K562 (cell line): ENCODE data around the gene HERPUD2. TPM values are rescaled to one million over a fixed set of nuclear protein-coding genes. Genes with fewer than 3 reads are reported as not detected.

ENCODE experiments used
- ATAC-seq: fragments of 200-7000 bp; cut with Tn5 transposase; 3 replicates; pipeline ENCODE4 v1.9.1; 2020; ENCODE audit warnings: moderate library complexity
- BruUV-seq: library from RNA; stranded (reverse); fragments of 400-500 nt; replicated peaks from 2 replicates; lab custom pipeline; 2021; lab: Mats Ljungman, UMichigan
- CTCF ChIA-PET: fragments of 300-600 bp; formaldehyde crosslinking; extraction: SDS; loops from one replicate; lab custom pipeline; 2021; ENCODE audit warnings: low intra/inter-chr PET ratio; lab: Yijun Ruan, JAX
- POLR2A ChIA-PET: fragments of 300-600, 350-650 bp; sonication (Branson Sonifier 250); formaldehyde crosslinking; extraction: SDS; loops from one replicate; lab custom pipeline; 2021; ENCODE audit warnings: antibody characterized with exemption, inconsistent platforms; lab: Yijun Ruan, JAX
- DNase-seq, 4 experiments: peaks; one replicate each; pipeline versions ENCODE4 v3.0.0 to v3.0.0-alpha.2; 2011 to 2018; ENCODE audit warnings: low spot score in 3 of 4, mixed read lengths in 3 of 4; ENCODE audit errors: extremely low read depth in 1 of 4
- FAIRE-seq: peaks from 2 replicates; lab custom pipeline; 2011; peaks lifted over from hg19 to GRCh38; lab: Jason Lieb, UNC
- H2AFZ ChIP-seq: 2 replicates; pipeline ENCODE4 v1.6.0; 2011; ENCODE audit warnings: low read depth, low read length, control low read depth, inconsistent platforms
- H3K27ac ChIP-seq: fragments of 200-600 bp; 3 replicates; pipeline ENCODE4 v1.8.0; 2011; ENCODE audit warnings: low read depth, mild to moderate bottlenecking, control low read depth, inconsistent platforms, low read length, moderate library complexity, mixed read lengths; ENCODE audit errors: extremely low read depth
- H3K27me3 ChIP-seq, 2 experiments: fragments of 300-600 bp in 1 of 2; 2 replicates in 1 of 2; 3 replicates in 1 of 2; pipeline versions ENCODE4 v1.6.0 to v1.8.0; 2011; ENCODE audit warnings: inconsistent platforms in 2 of 2, low read length in 2 of 2, mild to moderate bottlenecking in 1 of 2, mixed read lengths in 1 of 2, moderate library complexity in 1 of 2; ENCODE audit not compliant: control insufficient read depth in 2 of 2, insufficient read depth in 2 of 2
- H3K36me3 ChIP-seq: fragments of 300-600 bp; 3 replicates; pipeline ENCODE4 v1.8.0; 2011; ENCODE audit warnings: mild to moderate bottlenecking, low read length, inconsistent platforms; ENCODE audit not compliant: control insufficient read depth, insufficient read depth
- H3K4me1 ChIP-seq, 2 experiments: fragments of 200-600 bp in 1 of 2; replicated peaks in 1 of 2; 2 replicates in 1 of 2; 3 replicates in 1 of 2; pipeline versions ENCODE4 v1.5.1 to v1.8.0; 2011; ENCODE audit warnings: inconsistent platforms in 2 of 2, low read length in 2 of 2, mild to moderate bottlenecking in 1 of 2, mixed read lengths in 1 of 2, moderate library complexity in 1 of 2; ENCODE audit not compliant: control insufficient read depth in 2 of 2, insufficient read depth in 2 of 2
- H3K4me2 ChIP-seq: 2 replicates; pipeline ENCODE4 v1.6.1; 2011; ENCODE audit warnings: low read length, control low read depth, inconsistent platforms, mixed read lengths; ENCODE audit not compliant: insufficient read depth
- H3K4me3 ChIP-seq: fragments of 200-600 bp; sonication (generic), shearing (Covaris generic); 2 replicates; pipeline ENCODE4 v1.5.1; 2016; ENCODE audit warnings: control low read depth, inconsistent platforms
- H3K79me2 ChIP-seq: fragments of 200-600 bp; 3 replicates; pipeline ENCODE4 v1.8.0; 2011; ENCODE audit warnings: low read length, inconsistent platforms; ENCODE audit not compliant: control insufficient read depth, insufficient read depth
- H3K9ac ChIP-seq, 2 experiments: 2 replicates each; pipeline versions ENCODE4 v1.6.0 to v1.6.1; 2011; ENCODE audit warnings: low read depth in 2 of 2, low read length in 2 of 2, control low read depth in 1 of 2, inconsistent platforms in 1 of 2, mild to moderate bottlenecking in 1 of 2, mixed read lengths in 1 of 2; ENCODE audit not compliant: insufficient read depth in 1 of 2
- H3K9me1 ChIP-seq: one replicate; pipeline ENCODE4 v1.6.0; 2011; ENCODE audit warnings: inconsistent platforms, mild to moderate bottlenecking, low read length, moderate library complexity; ENCODE audit not compliant: control insufficient read depth, insufficient read depth
- H3K9me3 ChIP-seq: replicated peaks from 2 replicates; pipeline ENCODE4 v1.5.1; 2011; ENCODE audit warnings: low read depth, low read length, inconsistent platforms; ENCODE audit not compliant: control insufficient read depth, insufficient read depth
- H4K20me1 ChIP-seq: replicated peaks from 2 replicates; pipeline ENCODE4 v1.6.1; 2011; ENCODE audit warnings: low read length, inconsistent platforms, mixed read lengths; ENCODE audit not compliant: control insufficient read depth, insufficient read depth
- C11orf30 ChIP-seq: fragments of 450-650 bp; IDR thresholded peaks from 2 replicates; pipeline ENCODE4 v1.6.1; 2016; ENCODE audit warnings: low read depth, mild to moderate bottlenecking
- ETV5 ChIP-seq: sonication (generic); formaldehyde crosslinking; IDR thresholded peaks from 2 replicates; pipeline ENCODE4 v1.4.0; 2020; ENCODE audit warnings: low read depth, mild to moderate bottlenecking, missing genetic modification reagents
- HNRNPLL ChIP-seq: fragments of 200-400 bp; formaldehyde crosslinking; IDR thresholded peaks from 2 replicates; pipeline ENCODE4 v1.6.1; 2017; ENCODE audit warnings: low read length, low read depth, mild to moderate bottlenecking; ENCODE audit not compliant: poor library complexity, severe bottlenecking
- NFE2 ChIP-seq: IDR thresholded peaks from 2 replicates; pipeline ENCODE4 v1.6.1; 2014; ENCODE audit warnings: antibody characterized with exemption, low read depth
- POLR2A ChIP-seq: fragments of 450-650 bp; conservative IDR thresholded peaks from 2 replicates; pipeline ENCODE4 v1.6.1; 2016
- TGIF2 ChIP-seq: sonication (generic); formaldehyde crosslinking; IDR thresholded peaks from 2 replicates; pipeline ENCODE4 v1.8.1; 2022; ENCODE audit warnings: mild to moderate bottlenecking, missing genetic modification reagents, moderate library complexity
- ZNF311 ChIP-seq: fragments of 250-450 bp; sonication (Bioruptor Pico); IDR thresholded peaks from 2 replicates; pipeline ENCODE4 v1.4.0; 2020; ENCODE audit warnings: mild to moderate bottlenecking, moderate library complexity
- WGBS: fragments of 100-300 bp; shearing (Covaris generic); methylation state at CpG from one replicate; pipeline ENCODE4 v1.1.6; 2016; ENCODE audit warnings: low coverage, mixed read lengths; ENCODE audit not compliant: insufficient coverage; ENCODE audit errors: missing lambda C conversion rate; 5-methylcytosine and 5-hydroxymethylcytosine counted together
- in situ Hi-C: fragments of 300-500 bp; cut with MboI; formaldehyde crosslinking; loops from 4 replicates; pipeline ENCODE4 v1.15.0; 2018; ENCODE audit warnings: inconsistent platforms, mixed read lengths
- intact Hi-C: fragments of 100-400 bp; cut with micrococcal nuclease; formaldehyde crosslinking; loops from 2 replicates; pipeline ENCODE4 v1.14.2; 2022
- polyA plus RNA-seq, 8 experiments: library from polyadenylated mRNA; depleted of rRNA in 4 of 8; stranded (reverse) in 5 of 8; unstranded in 3 of 8; fragments of >200 nt; fragmentation: Nextera tagmentation in 2 of 8; fragmentation: Illumina TruSeq in 1 of 8; extraction: Ambion mirVana in 2 of 8; extraction: Trizol in 1 of 8; gene quantifications; 2 replicates each; pipeline versions ENCODE4 v1.2.1 to v1.2.3, GENCODE V29; 2011 to 2014; ENCODE audit warnings: inconsistent platforms in 1 of 8, missing spikeins in 1 of 8
- total RNA-seq, 7 experiments: library from RNA; depleted of rRNA in 6 of 7; stranded (reverse); fragments of >200 nt in 6 of 7; fragmentation: Illumina TruSeq in 2 of 7; extraction: Trizol in 2 of 7; gene quantifications; 2 replicates each; pipeline versions ENCODE4 v1.2.1 to v1.2.3, GENCODE V29; 2011 to 2021; ENCODE audit warnings: low replicate concordance in 1 of 7
- TF ChIP-seq, protein P1 (sequence below): IDR thresholded peaks from 3 replicates; pipeline ENCODE4 v1.6.1; 2011; ENCODE audit warnings: borderline replicate concordance, mild to moderate bottlenecking, moderate library complexity; ENCODE audit not compliant: insufficient read length; ENCODE audit errors: extremely low read depth
- TF ChIP-seq, protein P2 (sequence below): fragments of 250-450 bp; sonication (Bioruptor Pico); IDR thresholded peaks from 2 replicates; pipeline ENCODE4 v1.5.0; 2021; ENCODE audit warnings: mild to moderate bottlenecking, moderate library complexity
- TF ChIP-seq, protein P3 (sequence below): fragments of 250-450 bp; sonication (Bioruptor Pico); IDR thresholded peaks from 2 replicates; pipeline ENCODE4 v1.4.0; 2020

HERPUD2 gene
- total and polyA plus RNA-seq, 9 of the 15 experiments (the other 6 are each of a cell fraction or from before 2014, with no cell fraction given) = 4.1 to 28.5 (median 12.3) TPM

DNA sequence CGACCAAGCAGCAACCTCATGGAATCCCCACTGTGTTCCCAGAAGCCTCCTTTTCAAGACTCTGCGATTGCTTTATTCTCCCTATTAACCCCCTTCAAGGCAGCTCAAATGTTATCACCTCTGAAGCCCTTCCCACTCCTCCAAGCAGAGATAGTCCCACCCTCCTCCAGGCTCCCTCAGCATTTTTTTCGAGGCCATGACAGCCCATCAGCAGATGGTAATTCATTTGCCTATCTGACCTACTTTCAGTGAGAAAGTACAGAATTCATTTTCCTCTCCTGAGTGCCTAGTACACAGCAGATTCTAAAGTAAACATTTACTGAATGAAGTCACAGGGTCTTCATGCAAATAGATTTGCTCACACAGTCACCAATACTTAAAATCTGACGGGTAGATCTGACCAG is 47.8 kb downstream of the HERPUD2 start:
- Histone ChIP-seq H3K4me1 (peaks cover 0 to 13% of the 10 kb centered on the region in 2 experiments; a peak in 2 of 5 replicates), H3K9ac (no peak overlapping the region), H3K4me2 (peak overlapping the region; percentile 50), H3K9me3 (no peaks in the 10 kb centered on the region), H2AFZ (peak overlapping the region; percentile 52), H3K36me3 (peaks cover 2% of the 10 kb centered on the region; the same call in 1 of the 3 replicates), H3K4me3 (no peak overlapping the region), H3K27ac (0 out of 3 replicates have a peak overlapping the region, but pooled peaks have one; percentile 12), H3K79me2 (peaks cover 2% of the 10 kb centered on the region; the same call in 1 of the 3 replicates), H3K27me3 (no peaks in the 10 kb centered on the region), H4K20me1 (no peaks in the 10 kb centered on the region), H3K9me1 (no peaks in the 10 kb centered on the region)
- no TSS peak for BruUV-seq
- in situ Hi-C loops = no loop called here
- intact Hi-C loops = no loop called here
- FAIRE-seq (peak; percentile 90), DNase-seq (peak in 3 of 4 experiments; percentile 13 to 75 (median 67)), ATAC-seq (peak; percentile 96)
- ChIA-PET POLR2A (interaction anchor here (0.9 kb wide), 1 partner anchor 8 kb away, joined by 3 read pairs; no protein-coding TSS in a partner anchor), CTCF (no interaction called here)
- 9% methylated on average over 4 of the region's 4 CpGs for WGBS
- TF ChIP-seq HNRNPLL (no peak), ZNF311 (CRISPR knock-in tag) (no peak), ETV5 (CRISPR knock-in tag) (no peak), NFE2 (peak; percentile 30), C11orf30 (peak; percentile 52; the same call in 1 of the 2 replicates), TGIF2 (CRISPR knock-in tag) (no peak), POLR2A (no peak)
- TF ChIP-seq, protein P1, sequence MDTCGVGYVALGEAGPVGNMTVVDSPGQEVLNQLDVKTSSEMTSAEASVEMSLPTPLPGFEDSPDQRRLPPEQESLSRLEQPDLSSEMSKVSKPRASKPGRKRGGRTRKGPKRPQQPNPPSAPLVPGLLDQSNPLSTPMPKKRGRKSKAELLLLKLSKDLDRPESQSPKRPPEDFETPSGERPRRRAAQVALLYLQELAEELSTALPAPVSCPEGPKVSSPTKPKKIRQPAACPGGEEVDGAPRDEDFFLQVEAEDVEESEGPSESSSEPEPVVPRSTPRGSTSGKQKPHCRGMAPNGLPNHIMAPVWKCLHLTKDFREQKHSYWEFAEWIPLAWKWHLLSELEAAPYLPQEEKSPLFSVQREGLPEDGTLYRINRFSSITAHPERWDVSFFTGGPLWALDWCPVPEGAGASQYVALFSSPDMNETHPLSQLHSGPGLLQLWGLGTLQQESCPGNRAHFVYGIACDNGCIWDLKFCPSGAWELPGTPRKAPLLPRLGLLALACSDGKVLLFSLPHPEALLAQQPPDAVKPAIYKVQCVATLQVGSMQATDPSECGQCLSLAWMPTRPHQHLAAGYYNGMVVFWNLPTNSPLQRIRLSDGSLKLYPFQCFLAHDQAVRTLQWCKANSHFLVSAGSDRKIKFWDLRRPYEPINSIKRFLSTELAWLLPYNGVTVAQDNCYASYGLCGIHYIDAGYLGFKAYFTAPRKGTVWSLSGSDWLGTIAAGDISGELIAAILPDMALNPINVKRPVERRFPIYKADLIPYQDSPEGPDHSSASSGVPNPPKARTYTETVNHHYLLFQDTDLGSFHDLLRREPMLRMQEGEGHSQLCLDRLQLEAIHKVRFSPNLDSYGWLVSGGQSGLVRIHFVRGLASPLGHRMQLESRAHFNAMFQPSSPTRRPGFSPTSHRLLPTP = no peak
- TF ChIP-seq, protein P2, sequence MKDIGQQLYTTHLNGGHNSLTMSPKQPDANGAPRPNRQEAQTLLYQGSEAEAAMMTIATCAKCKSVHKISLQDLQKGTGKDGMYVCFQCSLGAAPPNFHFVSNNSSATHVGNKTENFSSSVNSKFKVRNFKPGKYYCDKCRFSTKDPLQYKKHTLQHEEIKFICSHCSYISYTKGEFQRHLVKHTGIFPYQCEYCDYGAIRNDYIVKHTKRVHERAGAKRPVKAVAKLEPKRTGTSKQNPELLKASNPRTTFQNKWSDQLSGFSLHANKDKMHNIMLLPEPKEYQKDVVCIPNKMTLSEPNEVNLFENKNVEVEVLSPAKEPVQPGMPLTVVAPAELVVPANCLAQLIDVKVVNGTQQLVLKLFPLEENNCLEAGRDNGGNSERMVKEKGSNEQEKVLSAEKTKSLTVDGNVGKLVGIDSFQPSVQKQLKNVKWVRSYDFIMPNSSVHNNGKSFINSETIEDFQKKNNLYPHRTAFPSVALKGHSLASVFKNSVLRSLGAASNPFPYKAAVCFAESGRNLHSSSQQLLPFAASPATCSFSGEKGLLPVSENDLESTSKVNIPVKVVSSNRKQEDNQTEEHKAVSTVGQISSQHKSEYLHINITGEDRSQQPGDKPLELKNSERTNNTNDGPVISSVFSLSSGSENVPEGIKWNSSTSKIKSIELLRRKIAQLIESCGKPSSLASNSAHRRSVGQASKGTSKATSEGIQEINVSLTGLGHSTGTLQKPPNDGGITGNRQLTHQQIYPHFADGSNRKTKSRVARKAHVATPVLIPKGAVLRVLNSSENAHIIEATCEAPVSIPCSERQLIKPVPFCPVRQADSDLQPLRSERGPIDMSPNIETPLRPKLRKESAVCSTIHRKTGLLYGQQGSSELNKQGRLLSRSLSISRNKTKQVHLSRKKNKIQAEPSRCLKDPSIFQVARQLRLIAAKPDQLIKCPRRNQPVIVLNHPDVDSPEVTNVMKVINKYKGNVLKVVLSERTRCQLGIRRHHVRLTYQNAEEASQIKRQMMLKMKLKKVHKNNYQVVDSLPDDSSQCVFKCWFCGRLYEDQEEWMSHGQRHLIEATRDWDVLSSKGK (CRISPR knock-in tag) = no peak
- TF ChIP-seq, protein P3, sequence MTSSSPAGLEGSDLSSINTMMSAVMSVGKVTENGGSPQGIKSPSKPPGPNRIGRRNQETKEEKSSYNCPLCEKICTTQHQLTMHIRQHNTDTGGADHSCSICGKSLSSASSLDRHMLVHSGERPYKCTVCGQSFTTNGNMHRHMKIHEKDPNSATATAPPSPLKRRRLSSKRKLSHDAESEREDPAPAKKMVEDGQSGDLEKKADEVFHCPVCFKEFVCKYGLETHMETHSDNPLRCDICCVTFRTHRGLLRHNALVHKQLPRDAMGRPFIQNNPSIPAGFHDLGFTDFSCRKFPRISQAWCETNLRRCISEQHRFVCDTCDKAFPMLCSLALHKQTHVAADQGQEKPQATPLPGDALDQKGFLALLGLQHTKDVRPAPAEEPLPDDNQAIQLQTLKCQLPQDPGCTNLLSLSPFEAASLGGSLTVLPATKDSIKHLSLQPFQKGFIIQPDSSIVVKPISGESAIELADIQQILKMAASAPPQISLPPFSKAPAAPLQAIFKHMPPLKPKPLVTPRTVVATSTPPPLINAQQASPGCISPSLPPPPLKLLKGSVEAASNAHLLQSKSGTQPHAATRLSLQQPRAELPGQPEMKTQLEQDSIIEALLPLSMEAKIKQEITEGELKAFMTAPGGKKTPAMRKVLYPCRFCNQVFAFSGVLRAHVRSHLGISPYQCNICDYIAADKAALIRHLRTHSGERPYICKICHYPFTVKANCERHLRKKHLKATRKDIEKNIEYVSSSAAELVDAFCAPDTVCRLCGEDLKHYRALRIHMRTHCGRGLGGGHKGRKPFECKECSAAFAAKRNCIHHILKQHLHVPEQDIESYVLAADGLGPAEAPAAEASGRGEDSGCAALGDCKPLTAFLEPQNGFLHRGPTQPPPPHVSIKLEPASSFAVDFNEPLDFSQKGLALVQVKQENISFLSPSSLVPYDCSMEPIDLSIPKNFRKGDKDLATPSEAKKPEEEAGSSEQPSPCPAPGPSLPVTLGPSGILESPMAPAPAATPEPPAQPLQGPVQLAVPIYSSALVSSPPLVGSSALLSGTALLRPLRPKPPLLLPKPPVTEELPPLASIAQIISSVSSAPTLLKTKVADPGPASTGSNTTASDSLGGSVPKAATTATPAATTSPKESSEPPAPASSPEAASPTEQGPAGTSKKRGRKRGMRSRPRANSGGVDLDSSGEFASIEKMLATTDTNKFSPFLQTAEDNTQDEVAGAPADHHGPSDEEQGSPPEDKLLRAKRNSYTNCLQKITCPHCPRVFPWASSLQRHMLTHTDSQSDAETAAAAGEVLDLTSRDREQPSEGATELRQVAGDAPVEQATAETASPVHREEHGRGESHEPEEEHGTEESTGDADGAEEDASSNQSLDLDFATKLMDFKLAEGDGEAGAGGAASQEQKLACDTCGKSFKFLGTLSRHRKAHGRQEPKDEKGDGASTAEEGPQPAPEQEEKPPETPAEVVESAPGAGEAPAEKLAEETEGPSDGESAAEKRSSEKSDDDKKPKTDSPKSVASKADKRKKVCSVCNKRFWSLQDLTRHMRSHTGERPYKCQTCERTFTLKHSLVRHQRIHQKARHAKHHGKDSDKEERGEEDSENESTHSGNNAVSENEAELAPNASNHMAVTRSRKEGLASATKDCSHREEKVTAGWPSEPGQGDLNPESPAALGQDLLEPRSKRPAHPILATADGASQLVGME (CRISPR knock-in tag) = no peak
